GM19324 (cell line): Measurements from ENCODE around the gene KDM4B.

ENCODE experiments used
- ATAC-seq: cut with Tn5 transposase; IDR thresholded peaks from one replicate; pipeline ENCODE4 v1.9.1; 2021; ENCODE audit warnings: mild to moderate bottlenecking, moderate library complexity; ENCODE audit not compliant: unreplicated experiment, low FRiP score

Gene KDM4B

DNA sequence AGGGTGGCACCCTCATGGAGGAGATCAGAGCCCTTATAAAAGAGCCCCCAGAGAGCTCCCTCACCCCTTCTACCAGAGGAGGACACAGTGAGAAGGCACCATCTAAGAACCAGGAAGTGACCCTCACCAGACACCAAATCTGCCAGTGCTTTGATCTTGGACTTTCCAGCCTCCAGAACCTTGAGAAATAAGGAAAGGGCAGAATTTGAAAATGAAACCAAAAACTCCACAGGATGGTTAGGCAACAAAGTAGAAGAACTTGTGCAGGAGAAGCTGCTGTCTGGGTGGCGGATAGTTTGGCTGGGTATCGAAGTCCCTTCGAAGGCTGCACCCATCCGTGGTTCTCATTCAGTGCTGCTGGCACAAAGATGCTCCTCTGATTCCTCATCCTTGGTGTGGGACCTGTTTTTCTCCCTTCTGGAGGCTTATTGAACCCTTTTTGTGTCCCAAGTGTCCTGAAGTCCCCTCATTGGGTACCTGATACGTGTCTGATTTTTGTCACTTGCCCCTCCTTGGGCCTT, 130.8 kb downstream of the KDM4B start:
- ATAC-seq = no peak

DNA sequence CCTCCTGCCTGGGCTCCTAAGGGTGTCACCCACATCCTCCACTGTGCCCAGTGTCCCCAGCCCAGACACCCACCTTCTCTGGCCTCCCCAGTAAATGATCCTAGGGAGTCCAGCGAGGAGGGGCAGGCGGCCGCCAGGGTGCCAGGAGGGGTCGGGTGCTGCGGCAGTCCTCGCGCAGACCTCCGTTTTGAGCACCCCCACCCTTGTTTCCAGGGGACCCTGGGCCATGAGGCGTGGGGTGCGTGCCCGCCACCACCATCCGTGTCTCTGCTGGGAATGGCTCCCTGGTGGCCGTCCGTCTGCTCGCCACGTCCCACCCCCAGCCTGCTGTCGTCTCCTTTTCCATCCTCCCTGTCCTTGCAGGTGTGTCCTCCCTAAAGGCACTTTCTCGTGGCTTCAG, 133.0 kb downstream of the KDM4B start:
- no peak for ATAC-seq

DNA sequence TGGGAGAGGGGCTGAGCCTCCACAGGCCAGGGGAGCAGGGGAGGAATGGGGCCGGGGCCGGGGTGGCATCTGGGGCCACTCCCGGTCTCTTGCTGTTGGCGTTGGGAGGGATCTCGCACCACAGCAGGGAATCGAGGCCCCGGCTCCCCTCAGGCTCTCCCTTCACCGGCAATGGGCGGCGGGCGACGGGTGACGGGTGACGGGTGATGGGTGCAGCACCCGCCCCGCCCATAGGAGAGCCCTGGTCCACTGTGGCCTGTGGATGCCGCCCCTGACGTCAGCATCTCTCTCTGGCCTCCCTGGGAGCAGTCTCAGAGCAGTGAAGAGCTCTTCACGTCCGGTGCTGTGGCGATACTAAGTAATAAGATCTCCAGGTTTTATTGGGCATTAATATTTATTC, 133.6 kb downstream of the KDM4B start:
- ATAC-seq = no peak

- ATAC-seq = no peak
These were observed 134.3 kb downstream of the KDM4B start for GRCh38 chr19:5103061-5103701.

- ATAC-seq = no peak
These were observed 135.0 kb downstream of the KDM4B start for GRCh38 chr19:5103812-5104410.

DNA sequence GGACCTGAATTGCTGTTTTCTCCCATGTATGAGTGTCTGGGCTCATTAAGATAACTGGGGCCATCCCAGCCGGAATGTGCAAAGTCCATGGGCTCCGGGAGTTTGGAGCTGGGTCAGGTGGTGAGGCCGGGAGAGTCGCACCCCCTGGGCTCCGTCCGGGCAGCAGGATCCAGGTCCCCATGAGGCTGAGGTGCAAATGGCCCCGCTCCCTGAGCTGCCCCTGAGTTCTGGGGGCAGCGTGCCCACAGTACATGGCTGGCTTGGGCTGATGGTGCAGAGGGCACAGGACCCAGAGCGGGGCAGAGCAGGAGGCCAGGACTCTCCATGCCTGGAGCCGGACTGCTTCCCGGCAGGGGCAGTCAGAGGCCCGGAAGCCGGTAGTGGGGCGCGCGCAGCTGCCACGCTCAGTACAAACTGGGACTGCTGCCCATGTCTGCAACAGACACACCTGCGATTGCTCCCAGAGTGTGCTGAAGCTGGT, 136.0 kb downstream of the KDM4B start:
- no peak for ATAC-seq

DNA sequence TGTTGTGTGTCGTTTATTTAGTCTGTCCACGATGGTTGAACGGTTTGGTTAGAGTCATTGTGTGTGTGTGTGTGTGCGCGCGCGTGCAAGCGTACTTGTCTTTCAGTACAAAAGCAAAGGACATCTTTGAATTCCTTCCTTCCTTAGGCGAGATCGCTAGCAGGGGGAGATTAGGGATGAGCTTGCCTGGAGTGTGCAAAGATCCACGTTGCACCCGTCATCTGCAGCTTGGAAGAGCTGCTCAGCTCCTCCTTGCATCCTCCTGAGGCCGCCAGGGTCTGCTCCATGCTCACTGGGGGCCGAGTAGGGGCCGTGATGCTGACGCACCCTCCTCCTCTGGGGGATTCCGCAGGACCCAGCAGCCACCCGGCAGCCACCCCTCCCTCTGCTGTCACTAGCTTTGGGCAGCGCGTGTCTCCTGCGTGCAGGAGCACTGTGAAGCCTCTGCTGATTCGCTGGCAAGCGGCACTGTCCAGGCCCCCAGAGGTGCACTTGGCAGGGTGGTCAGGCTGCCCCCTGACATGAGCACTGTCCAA, 137.3 kb downstream of the KDM4B start:
- no peak for ATAC-seq

- ATAC-seq = no peak
These were observed 138.1 kb downstream of the KDM4B start for GRCh38 chr19:5106971-5107370.

- ATAC-seq = no peak
These were observed 138.7 kb downstream of the KDM4B start for GRCh38 chr19:5107432-5108122.

DNA sequence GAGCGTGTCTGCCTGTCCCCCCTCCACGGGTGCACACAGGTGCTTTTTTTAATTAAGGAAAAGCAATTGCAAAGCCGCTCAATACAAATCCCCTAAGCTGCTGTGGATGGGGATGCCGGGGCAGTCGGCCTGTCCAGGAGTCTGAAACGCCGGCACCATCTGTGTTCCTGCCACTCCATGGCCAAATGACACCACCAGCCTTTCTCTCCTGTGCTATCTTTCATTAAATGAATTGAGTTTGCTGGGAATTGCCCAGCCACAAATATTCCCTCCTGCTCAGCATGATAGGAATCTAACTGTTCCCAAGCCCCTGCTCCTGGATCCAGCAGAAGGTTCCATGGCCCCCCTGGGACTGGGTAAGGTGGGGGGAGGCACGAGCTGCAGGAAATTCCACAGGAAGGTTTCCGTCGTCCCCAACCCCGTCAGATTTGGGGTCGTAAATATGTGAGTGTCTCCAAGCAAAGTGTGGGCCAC, 139.2 kb downstream of the KDM4B start:
- ATAC-seq = no peak

DNA sequence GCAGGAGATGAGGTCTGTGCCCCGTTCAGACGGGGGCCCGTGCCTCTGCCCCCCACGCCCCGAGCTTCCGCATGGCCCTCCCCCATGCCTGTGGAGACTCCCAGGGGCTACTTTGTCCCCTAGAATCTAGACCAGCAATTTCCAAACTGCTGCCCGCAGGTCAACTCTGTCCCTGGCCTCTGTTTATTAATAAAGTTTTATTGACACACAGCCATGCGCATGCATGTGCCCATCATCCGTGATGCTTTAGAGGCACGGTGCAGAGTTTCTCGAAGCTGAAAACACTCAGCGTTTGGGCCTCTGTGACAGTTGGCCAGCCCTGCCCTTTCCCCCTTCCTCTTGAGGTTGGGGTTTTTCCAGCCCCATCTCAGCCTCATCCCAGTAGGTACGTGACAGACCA, 140.0 kb downstream of the KDM4B start:
- no peak for ATAC-seq

DNA sequence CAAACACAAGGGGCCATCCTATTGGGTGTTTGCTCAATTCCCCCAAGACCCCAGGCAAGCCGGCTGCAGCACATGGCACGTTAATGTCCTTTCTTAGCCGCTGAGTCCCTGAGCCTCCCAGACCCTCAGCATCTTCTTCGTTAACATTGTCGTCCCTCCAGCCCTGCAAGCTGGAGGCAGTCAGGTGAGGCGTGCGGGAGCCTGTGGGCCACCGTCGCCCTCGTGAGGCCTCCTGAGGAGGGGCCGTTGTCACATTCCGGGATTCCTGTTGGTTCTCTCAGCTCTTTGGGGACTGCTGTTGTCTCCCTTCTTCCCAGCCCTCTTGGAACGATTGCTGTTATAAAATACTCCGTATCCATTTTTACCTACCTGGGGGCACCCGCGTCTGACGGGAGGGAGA, 140.6 kb downstream of the KDM4B start:
- ATAC-seq = no peak

DNA sequence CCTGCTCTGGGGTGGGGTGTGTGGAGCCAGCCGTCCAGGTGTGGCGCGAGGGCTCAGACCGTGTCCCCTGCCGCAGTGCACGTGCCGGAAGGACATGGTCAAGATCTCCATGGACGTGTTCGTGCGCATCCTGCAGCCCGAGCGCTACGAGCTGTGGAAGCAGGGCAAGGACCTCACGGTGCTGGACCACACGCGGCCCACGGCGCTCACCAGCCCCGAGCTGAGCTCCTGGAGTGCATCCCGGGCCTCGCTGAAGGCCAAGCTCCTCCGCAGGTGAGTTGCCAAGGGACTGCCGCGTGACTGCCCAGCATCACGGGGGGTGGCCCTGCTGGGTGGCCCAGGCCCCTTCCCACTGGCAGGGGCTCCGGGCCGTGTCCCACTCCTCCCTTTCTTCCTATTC, 141.6 kb downstream of the KDM4B start:
- ATAC-seq = no peak

- ATAC-seq = no peak
These were observed 142.1 kb downstream of the KDM4B start for GRCh38 chr19:5111051-5111450.

- no peak for ATAC-seq
These were observed 143.3 kb downstream of the KDM4B start for GRCh38 chr19:5112175-5112574.

DNA sequence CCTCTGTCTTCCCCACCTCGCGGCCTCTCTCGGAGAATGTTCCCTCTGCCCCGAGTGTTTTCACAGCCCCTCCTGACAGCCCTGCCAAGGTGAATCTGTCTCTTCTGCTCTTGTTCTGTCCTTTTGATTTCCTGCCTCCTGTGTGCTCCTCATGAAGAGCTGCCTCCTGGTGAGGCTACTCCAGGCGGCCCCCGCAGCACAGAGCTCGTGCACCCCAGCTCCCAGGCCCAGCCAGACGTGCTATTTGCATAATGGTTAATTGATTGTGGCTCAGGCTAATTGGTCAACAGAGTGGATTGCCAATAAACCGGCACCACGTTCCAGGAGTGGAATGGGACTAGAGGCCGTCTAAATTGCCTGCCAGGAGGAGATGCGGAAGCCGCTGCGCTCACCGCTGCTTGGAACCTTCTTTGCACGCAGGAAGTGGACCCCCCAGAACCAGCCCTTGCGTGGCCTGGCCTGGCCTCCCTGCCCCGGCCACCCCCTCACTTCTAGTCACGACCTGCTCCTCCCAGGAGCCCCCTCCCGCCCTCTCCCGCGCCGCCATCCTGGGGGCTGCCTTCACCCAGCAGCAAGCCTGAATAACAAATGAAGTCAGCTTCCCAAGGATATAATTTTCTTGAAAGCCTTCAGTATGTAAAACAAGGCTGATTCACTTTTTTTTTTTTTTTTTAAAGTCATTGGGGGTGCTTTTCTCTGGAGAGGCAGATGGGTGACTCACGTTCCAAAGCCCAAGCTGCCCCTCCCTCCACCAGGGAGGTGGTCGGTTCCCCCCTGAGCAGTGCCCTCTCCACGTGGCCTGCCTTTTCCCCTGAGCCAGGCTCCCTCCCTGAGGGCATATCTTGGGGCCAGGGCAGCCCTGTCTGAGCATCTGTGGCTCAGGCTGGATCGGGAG, 144.0 kb downstream of the KDM4B start:
- no peak for ATAC-seq

DNA sequence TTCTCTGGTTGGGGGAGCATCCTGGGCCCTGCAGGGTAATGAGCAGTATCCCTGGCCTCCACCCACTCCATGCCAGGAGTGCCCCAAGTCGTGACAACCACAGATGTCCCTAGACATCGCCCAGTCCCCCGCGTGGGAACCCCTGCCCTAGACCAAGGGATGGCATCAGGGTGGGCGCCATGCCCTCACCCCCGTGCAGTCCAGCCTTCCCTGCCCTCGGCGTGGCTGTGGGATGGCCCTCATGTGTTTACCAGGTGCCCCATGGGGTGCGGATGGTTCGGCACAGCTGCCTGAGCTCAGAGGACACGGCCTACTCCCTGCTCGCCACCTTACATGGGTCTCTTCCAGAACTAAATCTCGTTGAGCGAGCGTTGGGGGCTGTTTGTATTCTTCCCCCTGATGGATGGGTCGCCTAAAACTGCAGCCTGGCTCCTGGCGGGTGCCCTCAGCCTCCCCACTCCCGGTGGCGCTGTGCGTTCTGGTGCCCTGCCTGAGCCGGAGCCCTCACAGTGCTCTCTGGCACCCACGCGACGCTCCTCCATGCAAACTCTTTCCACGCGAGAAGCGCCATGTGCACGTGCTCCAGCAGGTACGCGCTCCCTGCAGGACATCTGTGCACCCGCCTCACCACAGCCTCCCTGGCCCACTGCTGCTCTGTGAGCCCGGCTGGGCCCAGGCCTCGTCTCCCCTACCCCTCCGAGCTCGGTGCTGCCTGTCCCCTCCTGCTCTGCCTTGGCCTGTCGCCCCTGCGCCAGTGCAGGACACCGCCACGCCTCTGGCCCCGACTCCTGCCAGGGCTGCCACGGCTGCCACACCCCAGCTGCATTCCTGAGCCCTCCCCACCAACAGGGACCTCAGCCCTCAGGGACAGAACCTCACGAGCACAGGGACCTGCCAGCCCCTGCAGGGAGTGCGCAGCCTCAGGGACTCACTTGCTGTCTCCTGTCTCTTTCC, 145.0 kb downstream of the KDM4B start:
- no peak for ATAC-seq

DNA sequence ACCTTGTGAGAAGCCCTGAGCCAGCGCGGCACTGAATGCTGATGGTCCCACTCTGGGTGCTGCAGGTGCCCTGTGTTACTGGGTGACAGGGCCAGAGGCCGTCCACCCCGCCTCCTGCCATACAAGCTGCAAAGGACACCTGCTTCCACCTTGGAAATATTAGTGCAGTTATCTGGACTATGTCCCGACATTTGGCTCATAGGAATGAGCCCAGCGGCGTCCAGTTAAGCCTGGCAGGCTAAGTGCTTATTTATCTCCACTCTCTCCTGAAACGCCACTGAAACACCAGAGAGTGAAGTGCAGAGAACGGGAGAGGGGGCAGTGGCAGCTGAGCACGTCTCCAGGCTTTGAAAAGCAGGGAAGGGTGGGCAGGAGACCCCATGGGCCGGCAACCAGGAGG, 145.8 kb downstream of the KDM4B start:
- no peak for ATAC-seq

DNA sequence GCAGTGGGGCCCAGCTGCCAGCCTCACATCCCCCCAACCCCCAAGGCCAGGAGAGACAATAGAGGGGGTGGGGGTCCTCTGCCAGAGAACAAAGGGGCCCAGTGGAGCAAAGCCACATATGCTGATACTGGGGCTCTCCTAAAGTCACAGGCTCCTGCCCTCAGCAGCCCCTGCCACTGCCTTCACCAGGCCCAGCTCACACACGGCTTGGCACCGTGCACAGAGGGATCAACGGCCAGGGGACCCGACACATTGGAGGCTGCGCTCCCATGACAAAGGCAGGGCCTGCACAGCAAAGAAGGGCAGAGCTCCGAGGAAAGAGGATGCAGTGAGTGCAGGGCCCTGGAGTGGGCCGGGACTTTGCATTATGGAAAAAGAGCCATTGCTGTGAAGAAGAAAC, 146.4 kb downstream of the KDM4B start:
- no peak for ATAC-seq
